Mucosa of gallbladder (tissue), 1 donor: Measurements from ENCODE around the gene VAMP4. TPM values are rescaled to one million over a fixed set of nuclear protein-coding genes. Genes with fewer than 3 reads are reported as not detected.
A peak's percentile ranks its signal among the peaks of the same experiment; 100 is the strongest.
"Not testable (repeated sequence)": the region's sequence is repeated elsewhere in the genome, so short reads cannot be mapped to it uniquely, and the experiment has no call there.

ENCODE experiments used
- DNase-seq: peaks from one replicate; pipeline ENCODE4 v3.0.0-alpha.2; 2020; ENCODE audit warnings: low spot score
- total RNA-seq: library from RNA; stranded (reverse); gene quantifications from one replicate; pipeline ENCODE4 v1.2.1, GENCODE V29; 2021
- donor health status: DM: no; HTN: no; CAD: no.

The VAMP4 gene
- total RNA-seq, 1 donor from 2014 or later, result 14.2 TPM

DNA sequence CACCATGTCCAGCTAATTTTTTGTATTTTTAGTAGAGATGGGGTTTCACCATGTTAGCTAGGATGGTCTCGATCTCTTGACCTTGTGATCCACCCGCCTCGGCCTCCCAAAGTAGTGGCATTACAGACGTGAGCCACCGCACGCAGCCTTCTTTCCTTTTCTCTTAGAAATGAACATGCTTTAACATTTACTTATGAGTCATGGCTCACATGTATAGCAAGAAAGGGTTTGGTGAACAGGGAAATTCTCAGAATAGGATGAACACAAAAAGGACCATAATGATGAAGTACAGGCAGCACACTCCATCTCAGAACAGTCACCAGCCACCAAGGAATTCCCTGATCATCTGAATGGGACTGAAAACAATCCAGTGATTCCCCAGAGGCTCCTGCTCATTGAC, 9.4 kb upstream of the VAMP4 start:
- DNase-seq, result no peak

DNA sequence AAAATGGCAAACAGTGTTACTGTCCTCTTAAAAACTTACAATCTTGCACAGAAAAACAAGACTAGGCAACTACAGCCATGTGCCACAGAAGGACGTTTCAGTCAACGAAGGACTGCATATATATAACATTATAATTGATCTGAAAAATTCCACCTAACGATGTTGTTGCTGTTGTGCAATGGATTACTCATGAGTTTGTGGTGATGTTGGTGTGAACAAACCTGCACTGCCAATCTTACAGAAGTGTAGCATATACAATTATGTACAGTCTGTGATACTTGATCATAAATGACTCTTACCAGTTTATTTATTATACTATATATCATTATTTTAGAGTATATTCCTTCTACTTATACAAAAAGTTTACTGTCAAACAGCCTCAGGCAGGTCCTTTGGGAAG, 6.8 kb upstream of the VAMP4 start:
- DNase-seq, result no peak

DNA sequence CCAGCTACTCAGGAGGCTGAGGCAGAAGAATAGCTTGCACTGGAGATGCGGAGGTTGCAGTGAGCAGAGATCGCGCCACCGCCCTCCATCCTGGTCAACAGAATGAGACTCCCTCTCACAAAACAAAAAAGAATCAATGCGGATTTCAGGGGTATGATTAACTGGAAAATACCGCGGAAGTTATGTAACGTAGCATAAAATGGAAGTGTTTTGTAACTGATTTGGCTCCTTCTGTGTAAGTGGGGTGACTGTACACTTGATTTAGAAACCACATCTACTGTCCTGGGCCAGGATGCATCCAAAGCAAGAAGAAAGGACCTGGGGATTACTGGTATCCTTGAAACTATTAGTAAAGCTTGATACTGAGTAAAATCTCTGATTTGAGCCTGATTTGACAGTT, 3.1 kb upstream of the VAMP4 start:
- DNase-seq, result no peak

GRCh38 chr1:171743081-171743870, 1.4 kb upstream of the VAMP4 start:
- DNase-seq, result no peak

DNA sequence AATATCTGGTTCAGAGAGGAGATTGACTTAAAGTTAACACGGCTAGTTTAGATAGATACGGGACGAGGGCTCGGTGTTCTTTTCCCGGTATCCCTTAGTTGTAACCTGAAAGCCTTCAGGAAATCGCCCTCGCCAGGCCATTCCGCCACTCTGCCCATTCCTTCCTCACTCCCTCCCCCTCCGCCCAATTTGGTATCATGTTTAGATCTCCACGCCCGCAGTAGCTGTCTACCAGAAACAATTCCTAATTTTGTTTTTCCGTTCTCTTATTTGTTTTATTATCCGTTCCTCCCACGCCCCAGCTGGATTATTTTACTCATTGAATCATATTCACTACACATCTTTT, 685 bp upstream of the VAMP4 start:
- DNase-seq, result peak; percentile 44

GRCh38 chr1:171740987-171741871, 636 bp downstream of the VAMP4 start:
- peak; percentile 24 for DNase-seq

GRCh38 chr1:171740356-171740863, 1.5 kb downstream of the VAMP4 start:
- no peak for DNase-seq

GRCh38 chr1:171739656-171740055, 2.2 kb downstream of the VAMP4 start:
- no peak for DNase-seq

- DNase-seq, result no peak
These were observed 3.0 kb downstream of the VAMP4 start for GRCh38 chr1:171738911-171739310.

DNA sequence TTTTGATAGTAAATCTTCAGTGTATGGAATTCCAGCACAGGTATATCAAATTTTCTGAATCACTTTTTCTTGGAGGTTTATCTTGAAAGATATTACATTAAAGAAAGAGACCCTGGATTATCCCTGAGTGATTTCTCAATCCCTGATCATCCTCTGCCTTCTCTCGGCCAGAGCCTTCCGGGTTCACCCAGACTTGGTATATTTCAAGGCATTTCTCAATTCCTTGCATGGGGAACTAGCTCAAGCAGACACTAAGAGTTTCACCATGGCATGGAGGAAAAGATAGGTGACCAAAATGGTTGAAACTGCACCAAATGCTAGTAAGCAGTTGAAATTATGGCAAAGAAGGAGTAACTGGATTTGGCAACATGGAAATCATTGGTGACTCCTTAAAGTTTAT, 5.7 kb downstream of the VAMP4 start:
- no peak for DNase-seq

GRCh38 chr1:171730052-171730451, 11.8 kb downstream of the VAMP4 start:
- DNase-seq, result no peak

GRCh38 chr1:171727778-171728177, 14.1 kb downstream of the VAMP4 start:
- DNase-seq, result no peak

- not testable (repeated sequence) for DNase-seq
These were observed 18.7 kb downstream of the VAMP4 start for GRCh38 chr1:171723180-171723579.

- no peak for DNase-seq
These were observed 23.0 kb downstream of the VAMP4 start for GRCh38 chr1:171718848-171719247.

- DNase-seq, result no peak
These were observed 23.6 kb downstream of the VAMP4 start for GRCh38 chr1:171718216-171718615.

DNA sequence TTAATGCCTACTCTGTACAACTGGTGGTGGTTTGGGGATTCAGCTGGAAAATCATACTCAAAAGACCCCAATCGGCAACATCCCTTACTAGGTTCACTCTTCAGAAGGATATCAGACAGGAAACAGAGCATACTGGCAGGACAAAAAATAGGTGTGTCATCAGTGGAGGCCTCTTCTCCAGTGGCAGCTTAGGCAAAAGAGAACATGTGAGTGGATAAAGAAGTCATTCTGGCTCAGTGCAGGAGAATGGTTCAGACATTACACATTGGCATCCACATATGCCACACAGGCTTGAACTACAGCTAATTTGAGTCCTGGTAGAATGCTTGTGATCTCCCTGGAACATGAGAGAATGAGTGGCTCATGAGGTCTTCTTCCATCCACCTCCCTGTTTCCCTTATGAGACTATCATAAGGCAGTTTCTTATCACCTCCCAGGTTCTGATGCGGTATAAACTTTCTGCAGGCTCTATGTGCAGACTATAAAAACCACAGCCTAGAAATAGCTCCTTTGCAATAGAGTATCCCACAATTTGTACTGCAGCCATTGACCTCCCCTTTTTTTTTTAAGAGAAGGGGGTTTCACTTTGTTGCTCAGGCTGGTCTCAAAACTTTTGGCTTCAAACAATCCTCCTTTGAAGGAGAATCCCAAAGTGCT, 24.7 kb downstream of the VAMP4 start:
- no peak for DNase-seq

DNA sequence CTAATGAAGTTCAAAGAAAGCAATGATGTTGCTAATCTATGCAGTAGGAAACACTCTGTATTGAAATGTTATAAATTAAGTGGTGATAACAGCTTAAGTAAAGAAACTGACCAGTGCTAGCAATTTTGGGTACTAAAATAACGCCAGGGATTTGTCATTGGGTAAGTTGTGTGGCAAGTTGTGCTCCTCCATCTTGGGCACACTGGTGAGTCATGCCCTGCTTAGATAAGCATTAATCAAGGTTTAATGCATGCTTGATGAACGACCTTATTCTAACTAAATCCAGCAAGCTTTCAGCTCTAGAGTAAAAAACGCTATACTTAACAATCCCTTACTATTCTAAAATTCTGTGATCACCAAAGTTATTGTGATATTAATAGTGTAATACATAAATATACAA, 25.2 kb downstream of the VAMP4 start:
- DNase-seq, result no peak

DNA sequence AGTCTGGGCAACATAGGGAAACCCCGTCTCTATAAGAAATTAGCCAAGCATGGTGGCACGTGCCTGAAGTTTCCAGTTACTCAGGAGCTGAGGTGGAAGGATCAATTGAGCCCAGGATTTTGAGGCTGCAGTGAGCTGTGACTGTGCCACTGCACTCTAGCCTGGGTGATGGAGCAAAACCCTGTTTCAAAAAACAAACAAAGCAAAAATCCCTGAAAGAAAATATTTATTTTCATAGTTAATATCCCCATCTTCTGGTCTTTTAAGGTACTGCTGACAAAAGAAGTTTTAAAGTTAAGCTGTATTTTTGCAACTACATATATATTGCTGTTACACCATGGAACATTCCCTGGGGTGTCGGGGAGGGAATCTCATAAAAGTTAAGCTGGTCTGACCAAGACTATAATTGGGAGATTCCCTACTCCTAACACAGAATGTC, 26.0 kb downstream of the VAMP4 start:
- DNase-seq, result no peak

- no peak for DNase-seq
These were observed 29.5 kb downstream of the VAMP4 start for GRCh38 chr1:171712341-171712740.

GRCh38 chr1:171711643-171712042, 30.2 kb downstream of the VAMP4 start:
- no peak for DNase-seq

DNA sequence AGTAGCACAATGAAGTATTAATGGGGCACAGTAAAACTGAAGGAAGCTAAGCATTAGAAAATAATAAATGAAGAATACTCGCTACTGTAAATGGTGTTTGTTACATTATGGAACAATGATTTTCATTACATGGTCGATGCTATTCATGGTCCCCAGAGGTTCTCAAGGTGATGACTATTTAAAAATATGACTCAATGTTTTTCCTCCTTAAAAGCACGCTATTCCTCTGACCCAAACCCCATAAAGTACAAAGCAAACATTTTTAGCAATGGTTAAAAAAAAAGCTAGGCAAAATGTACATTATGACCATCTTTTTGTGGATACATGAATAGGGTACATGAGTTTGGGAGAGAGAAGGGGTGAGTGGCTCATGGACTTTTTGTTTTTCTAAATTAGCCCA, 34.3 kb downstream of the VAMP4 start:
- no peak for DNase-seq

- DNase-seq, result no peak
These were observed 39.3 kb downstream of the VAMP4 start for GRCh38 chr1:171702598-171702997.
